ENCODE results near the gene ZNF541. TPM values are rescaled to one million over a fixed set of nuclear protein-coding genes. Genes with fewer than 3 reads are reported as not detected.

Gene ZNF541
- total and polyA plus RNA-seq, 10 donors: 0.20 to 1.2 (median 0.46) TPM

- WGBS, 5 donors: 54 to 70% (median 58%) methylated on average over 11 to 13 of the region's 13 CpGs
Observed at GRCh38 chr19:47603706-47604565, 31.0 kb upstream of the ZNF541 start.

DNA sequence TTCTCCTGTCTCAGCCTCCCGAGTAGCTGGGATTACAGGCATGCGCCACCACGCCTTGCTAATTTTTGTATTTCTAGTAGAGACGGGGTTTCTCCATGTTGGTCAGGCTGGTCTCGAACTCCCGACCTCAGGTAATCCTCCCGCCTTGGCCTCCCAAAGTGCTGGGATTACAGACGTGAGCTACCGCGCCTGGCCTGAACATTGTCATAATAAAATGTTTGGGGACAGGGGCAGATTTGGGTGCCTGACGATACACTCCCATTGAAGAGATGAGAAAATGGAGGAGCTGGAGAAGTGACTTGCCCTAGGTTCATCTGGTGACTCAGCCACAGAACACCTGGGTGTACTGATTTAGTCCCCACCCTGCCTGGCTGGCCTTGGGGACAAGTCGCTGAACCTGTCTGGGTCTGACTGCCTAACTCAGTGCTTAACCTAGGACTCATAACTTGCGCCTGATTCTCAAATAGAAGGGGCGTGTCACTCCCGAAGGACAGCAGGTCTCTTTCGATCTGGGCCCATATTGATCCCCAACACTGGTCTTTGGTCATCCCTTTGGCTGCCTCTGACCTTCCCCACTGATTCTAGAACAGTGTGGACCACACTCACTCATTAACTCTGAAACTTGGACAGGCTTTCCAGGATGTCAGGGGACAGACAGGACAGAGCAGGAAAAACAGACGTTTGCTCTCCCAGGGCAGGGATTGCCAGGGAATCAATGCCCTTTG lies 28.4 kb upstream of the ZNF541 start:
- Histone ChIP-seq H3K4me3 (peak overlapping the region; percentile 48 to 79 (median 62)), H3K36me3 (no peaks in the 10 kb centered on the region), H3K27ac (peak overlapping the region in 7 of 8 donors; percentile 88 to 94 (median 93)), H3K27me3 (replicated peaks in 1 of 7) (peaks cover 0 to 23% (median 0%) of the 10 kb centered on the region in 7 donors), H3K4me1 (peaks cover 0 to 31% (median 18%) of the 10 kb centered on the region in 6 donors), H3K9me3 (no peaks in the 10 kb centered on the region)
- 75 to 85% (median 80%) methylated on average over 16 to 17 of the region's 17 CpGs for WGBS, 5 donors
- TF ChIP-seq POLR2A (IDR thresholded peaks at IDR 0.05) (no peak), POLR2AphosphoS5 (IDR thresholded peaks at IDR 0.05) (no peak)
- TF ChIP-seq, protein P1, sequence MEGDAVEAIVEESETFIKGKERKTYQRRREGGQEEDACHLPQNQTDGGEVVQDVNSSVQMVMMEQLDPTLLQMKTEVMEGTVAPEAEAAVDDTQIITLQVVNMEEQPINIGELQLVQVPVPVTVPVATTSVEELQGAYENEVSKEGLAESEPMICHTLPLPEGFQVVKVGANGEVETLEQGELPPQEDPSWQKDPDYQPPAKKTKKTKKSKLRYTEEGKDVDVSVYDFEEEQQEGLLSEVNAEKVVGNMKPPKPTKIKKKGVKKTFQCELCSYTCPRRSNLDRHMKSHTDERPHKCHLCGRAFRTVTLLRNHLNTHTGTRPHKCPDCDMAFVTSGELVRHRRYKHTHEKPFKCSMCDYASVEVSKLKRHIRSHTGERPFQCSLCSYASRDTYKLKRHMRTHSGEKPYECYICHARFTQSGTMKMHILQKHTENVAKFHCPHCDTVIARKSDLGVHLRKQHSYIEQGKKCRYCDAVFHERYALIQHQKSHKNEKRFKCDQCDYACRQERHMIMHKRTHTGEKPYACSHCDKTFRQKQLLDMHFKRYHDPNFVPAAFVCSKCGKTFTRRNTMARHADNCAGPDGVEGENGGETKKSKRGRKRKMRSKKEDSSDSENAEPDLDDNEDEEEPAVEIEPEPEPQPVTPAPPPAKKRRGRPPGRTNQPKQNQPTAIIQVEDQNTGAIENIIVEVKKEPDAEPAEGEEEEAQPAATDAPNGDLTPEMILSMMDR (IDR thresholded peaks at IDR 0.05 in 8 of 11, conservative IDR thresholded peaks at IDR 0.05 in 3 of 11): no peak
- intact Hi-C loops (cut with DNase I; ENCODE audit: low total_unique reads): no loop called here
- DNase-seq: no peak

More at GRCh38 chr19:47603706-47604565, 31.0 kb upstream of the ZNF541 start:
- no peak for DNase-seq
- no peak overlapping the region for H3K27ac ChIP-seq
- no peak for TF ChIP-seq POLR2AphosphoS5 (IDR thresholded peaks at IDR 0.05)
- no peak for TF ChIP-seq POLR2A (IDR thresholded peaks at IDR 0.05)
- TF ChIP-seq, protein P1 (IDR thresholded peaks at IDR 0.05 in 8 of 11, conservative IDR thresholded peaks at IDR 0.05 in 3 of 11): no peak
- H3K27me3 ChIP-seq (replicated peaks in 1 of 7): peaks cover 0 to 9% (median 0%) of the 10 kb centered on the region in 7 donors
- H3K9me3 ChIP-seq: no peaks in the 10 kb centered on the region
- H3K4me1 ChIP-seq: peaks cover 8 to 39% (median 26%) of the 10 kb centered on the region in 6 donors
- no peaks in the 10 kb centered on the region for H3K36me3 ChIP-seq
- H3K4me3 ChIP-seq: no peak overlapping the region
- intact Hi-C loops (cut with DNase I; ENCODE audit: low total_unique reads): no loop called here

DNA sequence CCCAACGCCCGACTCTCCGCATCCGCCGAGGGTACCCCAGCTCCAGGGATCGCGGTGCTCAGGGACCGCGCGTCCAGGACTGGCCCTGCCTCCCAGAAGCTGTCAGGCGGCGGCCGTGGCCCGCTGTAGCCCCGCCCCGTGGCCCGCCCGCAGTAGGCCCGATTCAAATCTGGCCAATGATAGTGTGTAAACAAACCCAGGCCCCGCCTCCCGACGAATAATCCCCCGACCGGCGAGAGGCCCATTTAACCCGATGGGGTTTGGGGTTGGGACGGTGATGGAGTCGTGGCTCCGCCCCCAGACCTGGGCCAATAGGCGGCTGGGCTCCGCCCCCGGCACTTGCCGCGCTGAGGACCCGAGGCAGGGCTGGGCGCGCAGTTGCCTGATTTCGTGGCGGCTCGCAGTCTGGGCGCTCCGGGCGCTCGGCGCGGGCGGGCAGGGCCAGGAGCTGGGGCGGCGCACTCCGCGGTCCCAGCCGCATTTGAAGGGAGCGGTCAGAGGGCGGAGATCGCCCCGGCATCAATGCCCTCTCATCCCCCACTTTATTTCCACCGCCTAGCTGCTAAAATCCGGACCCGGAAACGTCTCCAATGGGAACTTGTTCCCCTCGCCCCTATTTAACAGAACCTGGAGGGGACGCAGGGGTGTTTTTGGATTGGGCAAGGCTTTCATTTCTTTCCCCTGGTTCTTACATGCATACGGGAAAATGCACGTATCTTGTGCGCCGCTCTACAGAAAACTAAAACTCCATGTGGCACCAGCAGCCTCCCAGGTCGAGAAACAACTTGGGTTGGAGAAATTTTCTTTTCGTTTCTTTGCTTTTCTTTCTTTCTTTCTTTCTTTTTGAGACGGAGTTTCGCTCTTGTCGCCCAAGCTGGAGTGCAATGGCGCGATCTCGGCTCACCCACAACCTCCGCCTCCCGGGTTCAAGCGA lies 27.6 kb upstream of the ZNF541 start:
- Histone ChIP-seq H3K27me3 (replicated peaks in 1 of 7) (peaks cover 0 to 23% (median 0%) of the 10 kb centered on the region in 7 donors), H3K9me3 (no peaks in the 10 kb centered on the region), H3K4me3 (peak overlapping the region; percentile 48 to 79 (median 62)), H3K36me3 (no peaks in the 10 kb centered on the region), H3K4me1 (peaks cover 0 to 39% (median 18%) of the 10 kb centered on the region in 6 donors), H3K27ac (peak overlapping the region; percentile 87 to 94 (median 92))
- intact Hi-C loops (cut with DNase I; ENCODE audit: low total_unique reads): no loop called here
- peak; percentile 100 for DNase-seq
- 4 to 7% (median 4%) methylated on average over 47 to 77 of the region's 77 CpGs for WGBS, 5 donors
- TF ChIP-seq POLR2A (IDR thresholded peaks at IDR 0.05): peak; percentile 34 to 89 (median 59)
- peak; percentile 94 to 97 (median 95) for TF ChIP-seq POLR2AphosphoS5 (IDR thresholded peaks at IDR 0.05)
- TF ChIP-seq, protein P1 (IDR thresholded peaks at IDR 0.05 in 8 of 11, conservative IDR thresholded peaks at IDR 0.05 in 3 of 11): peak in 6 of 11 experiments; percentile 5 to 49 (median 18)
